OCI-LY1 (cell line): ENCODE results near the gene CBLC.
"Not testable (repeated sequence)": the region's sequence is repeated elsewhere in the genome, so short reads cannot be mapped to it uniquely, and the experiment has no call there.

ENCODE experiments used
- H2AFZ ChIP-seq: fragments of 200-600 bp; sonication (generic), shearing (Covaris generic); 2 replicates; pipeline ENCODE4 v1.6.0; 2014; ENCODE audit warnings: antibody characterized with exemption, mild to moderate bottlenecking, low read length
- H3F3A ChIP-seq: fragments of 200-600 bp; sonication (generic), shearing (Covaris generic); 2 replicates; pipeline ENCODE4 v1.6.0; 2014; ENCODE audit warnings: mild to moderate bottlenecking, antibody characterized with exemption, low read length, moderate library complexity; ENCODE audit not compliant: insufficient read depth
- H3K27ac ChIP-seq: fragments of 200-600 bp; sonication (generic); 2 replicates; pipeline ENCODE4 v1.5.1; 2014; ENCODE audit warnings: low read length, mixed run types, mild to moderate bottlenecking, low read depth; ENCODE audit not compliant: poor library complexity, severe bottlenecking
- H3K27me3 ChIP-seq: fragments of 200-600 bp; sonication (generic); 2 replicates; pipeline ENCODE4 v1.6.0; 2014; ENCODE audit warnings: antibody characterized with exemption, mild to moderate bottlenecking, low read length, moderate library complexity; ENCODE audit not compliant: insufficient read depth
- H3K36me3 ChIP-seq: fragments of 200-600 bp; sonication (generic); 2 replicates; pipeline ENCODE4 v1.6.1; 2014; ENCODE audit warnings: mild to moderate bottlenecking, antibody characterized with exemption, low read length, moderate library complexity, mixed read lengths; ENCODE audit not compliant: insufficient read depth
- H3K4me1 ChIP-seq: fragments of 200-600 bp; sonication (generic); 2 replicates; pipeline ENCODE4 v1.5.1; 2014; ENCODE audit warnings: mild to moderate bottlenecking, low read length, moderate library complexity; ENCODE audit not compliant: insufficient read depth, severe bottlenecking
- H3K4me2 ChIP-seq: fragments of 200-600 bp; sonication (generic), shearing (Covaris generic); 2 replicates; pipeline ENCODE4 v1.6.1; 2014; ENCODE audit warnings: low read length
- H3K4me3 ChIP-seq: fragments of 200-600 bp; sonication (generic); 2 replicates; pipeline ENCODE4 v1.5.1; 2014; ENCODE audit warnings: low read length, low read depth, mild to moderate bottlenecking, mixed read lengths; ENCODE audit not compliant: poor library complexity, severe bottlenecking
- H3K79me2 ChIP-seq: fragments of 200-600 bp; shearing (Covaris generic); 2 replicates; pipeline ENCODE4 v1.6.1; 2016; ENCODE audit warnings: mixed run types, low read length, mixed read lengths; ENCODE audit not compliant: insufficient read depth
- H3K9ac ChIP-seq: fragments of 200-600 bp; sonication (generic), shearing (Covaris generic); 2 replicates; pipeline ENCODE4 v1.6.1; 2014; ENCODE audit warnings: mild to moderate bottlenecking, low read length, mixed read lengths
- H3K9me2 ChIP-seq: fragments of 200-600 bp; sonication (generic), shearing (Covaris generic); 2 replicates; pipeline ENCODE4 v1.6.1; 2014; ENCODE audit warnings: low read depth, mild to moderate bottlenecking, low read length, mixed read lengths
- H3K9me3 ChIP-seq: fragments of 200-600 bp; shearing (Covaris generic); 2 replicates; pipeline ENCODE4 v1.6.1; 2014; ENCODE audit warnings: low read length, mixed read lengths
- H4K20me1 ChIP-seq: fragments of 200-600 bp; sonication (generic), shearing (Covaris generic); 2 replicates; pipeline ENCODE4 v1.6.0; 2016; ENCODE audit warnings: mild to moderate bottlenecking, low read length; ENCODE audit not compliant: insufficient read depth
- CTCF ChIP-seq: fragments of 200-600 bp; sonication (generic), shearing (Covaris generic); IDR thresholded peaks from 2 replicates; pipeline ENCODE4 v1.5.1; 2017; ENCODE audit warnings: mild to moderate bottlenecking, antibody characterized with exemption, low read length, moderate library complexity, mixed read lengths
- EZH2 ChIP-seq: fragments of 200-600 bp; sonication (generic), shearing (Covaris generic); IDR thresholded peaks from 2 replicates; pipeline ENCODE4 v1.8.0; 2017; ENCODE audit warnings: borderline replicate concordance, mixed run types, mild to moderate bottlenecking, antibody characterized with exemption, low read length, moderate library complexity, mixed read lengths

The CBLC gene

GRCh38 chr19:44770550-44771257, 7.0 kb upstream of the CBLC start:
- TF ChIP-seq CTCF (peak; percentile 72), EZH2 (no peak)
- H3K27me3 ChIP-seq: peaks cover 9% of the 10 kb centered on the region; the same call in 1 of the 2 replicates
- 0 out of 2 replicates have a peak, but pooled peaks cover 3% of the 10 kb centered on the region for H3K9me3 ChIP-seq
- no peak overlapping the region for H2AFZ ChIP-seq
- H3K9me2 ChIP-seq: no peaks in the 10 kb centered on the region
- H3K27ac ChIP-seq: no peak overlapping the region
- H3F3A ChIP-seq: no peaks in the 10 kb centered on the region
- H4K20me1 ChIP-seq: no peaks in the 10 kb centered on the region
- H3K36me3 ChIP-seq: no peaks in the 10 kb centered on the region; the same call in 1 of the 2 replicates
- H3K9ac ChIP-seq: 0 out of 2 replicates have a peak overlapping the region, but pooled peaks have one; percentile 16
- peak overlapping the region; percentile 43; the same call in 1 of the 2 replicates for H3K4me2 ChIP-seq
- H3K4me1 ChIP-seq: peaks cover 7% of the 10 kb centered on the region
- peak overlapping the region; percentile 19 for H3K4me3 ChIP-seq
- no peaks in the 10 kb centered on the region for H3K79me2 ChIP-seq

- H3K9ac ChIP-seq, H3K36me3 ChIP-seq, H3K4me2 ChIP-seq, H3K4me3 ChIP-seq, H3F3A ChIP-seq, H3K4me1 ChIP-seq, H3K27ac ChIP-seq, H3K9me3 ChIP-seq, H3K27me3 ChIP-seq, H4K20me1 ChIP-seq, H3K79me2 ChIP-seq, H3K9me2 ChIP-seq, H2AFZ ChIP-seq: not testable (repeated sequence)
These were observed 5.5 kb upstream of the CBLC start for GRCh38 chr19:44772144-44772543.

GRCh38 chr19:44772959-44773358, 4.7 kb upstream of the CBLC start:
- H3K9me3 ChIP-seq: 0 out of 2 replicates have a peak, but pooled peaks cover 3% of the 10 kb centered on the region
- no peak overlapping the region for H3K27ac ChIP-seq
- peaks cover 9% of the 10 kb centered on the region; the same call in 1 of the 2 replicates for H3K27me3 ChIP-seq
- no peaks in the 10 kb centered on the region; the same call in 1 of the 2 replicates for H3K36me3 ChIP-seq
- H2AFZ ChIP-seq: no peak overlapping the region
- H3K4me3 ChIP-seq: no peak overlapping the region
- no peaks in the 10 kb centered on the region for H4K20me1 ChIP-seq
- no peak overlapping the region for H3K4me2 ChIP-seq
- no peak overlapping the region for H3K9ac ChIP-seq
- H3K9me2 ChIP-seq: no peaks in the 10 kb centered on the region
- H3K4me1 ChIP-seq: peaks cover 7% of the 10 kb centered on the region
- TF ChIP-seq EZH2 (no peak), CTCF (no peak)
- H3F3A ChIP-seq: no peaks in the 10 kb centered on the region
- no peaks in the 10 kb centered on the region for H3K79me2 ChIP-seq
